PC-9 (cell line): ENCODE results near the gene ZNF628.

ENCODE experiments used
- EZH2 ChIP-seq: fragments of 200-600 bp; sonication (generic); IDR thresholded peaks from 2 replicates; pipeline ENCODE4 v1.8.0; 2017; ENCODE audit warnings: antibody characterized with exemption, low read depth
- TF ChIP-seq, protein P1 (sequence below): fragments of 200-600 bp; sonication (generic); conservative IDR thresholded peaks from 2 replicates; pipeline ENCODE4 v1.6.1; 2017; ENCODE audit warnings: mixed run types, antibody characterized with exemption, mild to moderate bottlenecking, moderate library complexity

DNA sequence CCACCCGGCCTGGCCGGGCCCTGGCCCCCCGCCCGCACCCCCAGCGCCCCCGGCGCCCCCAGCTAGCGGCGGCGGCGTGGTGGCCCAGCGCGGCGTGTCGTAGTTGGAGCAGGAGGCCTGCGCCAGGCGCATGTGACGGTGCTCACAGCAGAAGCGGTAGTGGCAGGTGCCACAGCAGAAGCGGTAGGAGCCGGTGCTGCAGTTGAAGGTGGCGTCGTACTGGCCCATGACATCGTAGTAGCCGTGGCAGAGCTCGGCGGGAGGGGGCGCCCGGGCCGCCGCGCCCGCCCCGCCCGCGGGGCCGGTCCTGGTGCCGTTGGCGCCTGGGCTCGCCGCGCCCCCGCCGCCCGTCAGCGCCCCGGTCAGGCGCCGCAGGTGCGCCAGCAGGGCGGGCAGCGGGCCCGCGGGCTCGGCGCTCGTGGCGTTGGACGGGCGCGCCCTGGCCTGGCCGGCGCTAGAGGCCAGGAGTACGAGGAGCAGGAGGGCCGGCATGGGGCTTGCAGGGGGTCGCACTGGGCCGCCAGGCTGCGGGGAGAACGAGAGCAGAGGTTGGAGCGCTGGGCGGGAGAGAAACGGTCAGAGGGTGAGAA is 34.0 kb upstream of the ZNF628 start:
- TF ChIP-seq, protein P1, sequence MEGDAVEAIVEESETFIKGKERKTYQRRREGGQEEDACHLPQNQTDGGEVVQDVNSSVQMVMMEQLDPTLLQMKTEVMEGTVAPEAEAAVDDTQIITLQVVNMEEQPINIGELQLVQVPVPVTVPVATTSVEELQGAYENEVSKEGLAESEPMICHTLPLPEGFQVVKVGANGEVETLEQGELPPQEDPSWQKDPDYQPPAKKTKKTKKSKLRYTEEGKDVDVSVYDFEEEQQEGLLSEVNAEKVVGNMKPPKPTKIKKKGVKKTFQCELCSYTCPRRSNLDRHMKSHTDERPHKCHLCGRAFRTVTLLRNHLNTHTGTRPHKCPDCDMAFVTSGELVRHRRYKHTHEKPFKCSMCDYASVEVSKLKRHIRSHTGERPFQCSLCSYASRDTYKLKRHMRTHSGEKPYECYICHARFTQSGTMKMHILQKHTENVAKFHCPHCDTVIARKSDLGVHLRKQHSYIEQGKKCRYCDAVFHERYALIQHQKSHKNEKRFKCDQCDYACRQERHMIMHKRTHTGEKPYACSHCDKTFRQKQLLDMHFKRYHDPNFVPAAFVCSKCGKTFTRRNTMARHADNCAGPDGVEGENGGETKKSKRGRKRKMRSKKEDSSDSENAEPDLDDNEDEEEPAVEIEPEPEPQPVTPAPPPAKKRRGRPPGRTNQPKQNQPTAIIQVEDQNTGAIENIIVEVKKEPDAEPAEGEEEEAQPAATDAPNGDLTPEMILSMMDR, result no peak
- TF ChIP-seq EZH2, result no peak
